Tongue (tissue), 2 donors: ENCODE data around the gene COPG2. TPM values are rescaled to one million over a fixed set of nuclear protein-coding genes. Genes with fewer than 3 reads are reported as not detected.
"Not testable (repeated sequence)": the region's sequence is repeated elsewhere in the genome, so short reads cannot be mapped to it uniquely, and the experiment has no call there.

ENCODE experiments used
- DNase-seq: peaks from one replicate; pipeline ENCODE4 v3.0.0-alpha.2; 2015
- total RNA-seq: library from RNA; depleted of rRNA; stranded (reverse); fragments of >200 nt; gene quantifications from one replicate; pipeline ENCODE4 v1.2.3, GENCODE V29; 2014

The COPG2 gene
- total RNA-seq, 1 donor from 2014 or later: 38.5 TPM

DNA sequence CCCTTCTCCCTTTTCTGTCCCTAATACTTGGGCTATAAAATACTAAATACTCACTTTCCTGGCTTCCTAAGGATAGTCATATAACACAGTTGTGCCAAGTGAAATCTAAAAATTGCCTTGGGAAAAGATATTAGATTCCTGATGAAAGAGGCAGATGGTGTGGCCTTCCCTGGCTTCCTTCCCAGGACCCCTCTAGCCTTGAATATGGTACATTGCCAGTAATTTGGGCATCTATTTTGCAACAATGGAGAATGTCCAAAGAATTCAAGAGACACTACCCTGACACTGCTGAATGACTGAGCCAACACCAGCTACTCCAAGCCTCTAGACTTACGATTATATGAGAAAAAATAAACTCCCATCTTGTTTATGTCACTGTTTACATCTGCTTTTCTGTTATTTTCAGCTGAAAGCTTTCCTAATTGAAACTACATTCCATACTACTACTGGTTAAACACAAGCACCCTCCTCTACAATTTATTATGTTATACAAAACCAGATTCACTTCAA, 17.9 kb downstream of the COPG2 start:
- DNase-seq: peak; percentile 72

- DNase-seq: peak; percentile 15
These were observed 19.4 kb downstream of the COPG2 start for GRCh38 chr7:130649004-130649790.

GRCh38 chr7:130648580-130648979, 20.0 kb downstream of the COPG2 start:
- DNase-seq: no peak

- DNase-seq: no peak
These were observed 26.2 kb downstream of the COPG2 start for GRCh38 chr7:130642383-130642782.

- no peak for DNase-seq
These were observed 27.1 kb downstream of the COPG2 start for GRCh38 chr7:130641497-130641896.

DNA sequence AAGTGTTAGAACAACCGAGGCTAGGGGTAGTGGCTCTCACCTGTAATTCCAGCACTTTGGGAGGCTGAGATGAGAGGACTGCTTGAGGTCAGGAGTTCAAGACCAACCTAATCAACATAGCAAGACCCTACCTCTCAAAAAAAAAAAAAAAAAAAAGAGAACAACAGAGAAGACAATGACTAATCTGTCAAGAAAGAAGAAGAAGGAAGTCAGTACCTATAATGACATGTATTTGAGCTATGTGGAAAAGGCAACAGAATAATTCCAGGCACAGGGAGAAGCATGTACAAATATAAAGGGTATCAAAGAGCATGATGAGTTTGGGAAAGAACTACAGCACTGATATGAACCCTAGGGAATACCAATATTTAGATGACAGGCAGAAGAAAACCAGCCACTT, 27.5 kb downstream of the COPG2 start:
- no peak for DNase-seq

DNA sequence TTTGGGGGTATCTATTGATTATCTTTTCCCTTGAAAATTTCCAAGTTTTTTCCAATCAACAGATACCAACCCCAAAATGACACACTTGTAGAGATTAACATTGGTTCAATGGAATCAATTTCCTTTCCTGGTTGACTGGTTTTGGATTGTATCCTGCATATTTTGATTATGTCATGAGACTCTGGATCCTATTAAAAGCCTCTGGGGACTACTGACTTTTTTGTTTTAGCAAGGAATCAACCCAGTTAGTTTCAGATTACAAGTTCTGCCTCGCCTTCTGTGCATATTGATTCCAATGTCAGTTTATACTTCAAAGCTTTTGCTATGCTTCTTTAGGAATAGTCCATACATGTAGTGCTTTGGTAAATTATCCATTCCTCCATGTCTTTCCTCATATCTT, 29.2 kb downstream of the COPG2 start:
- DNase-seq: no peak

DNA sequence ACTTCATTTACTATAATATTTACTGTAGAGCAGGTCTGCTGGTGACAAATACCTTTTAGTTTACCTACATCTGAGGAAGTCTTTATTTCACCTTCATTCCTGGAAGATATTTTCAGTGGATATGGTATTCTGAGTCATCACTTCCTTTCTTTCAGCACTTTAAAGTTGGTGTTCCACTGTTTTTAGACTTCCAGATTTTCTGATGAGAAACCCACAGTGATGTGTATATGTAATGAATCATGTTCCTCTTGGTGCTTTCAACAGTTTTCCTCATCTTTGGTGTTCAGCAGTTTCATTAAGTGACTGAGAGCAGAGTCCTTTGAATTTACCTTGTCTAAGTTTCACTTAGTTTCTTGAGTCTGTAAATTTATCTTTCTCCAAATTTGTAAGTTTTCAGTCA, 36.4 kb downstream of the COPG2 start:
- no peak for DNase-seq

DNA sequence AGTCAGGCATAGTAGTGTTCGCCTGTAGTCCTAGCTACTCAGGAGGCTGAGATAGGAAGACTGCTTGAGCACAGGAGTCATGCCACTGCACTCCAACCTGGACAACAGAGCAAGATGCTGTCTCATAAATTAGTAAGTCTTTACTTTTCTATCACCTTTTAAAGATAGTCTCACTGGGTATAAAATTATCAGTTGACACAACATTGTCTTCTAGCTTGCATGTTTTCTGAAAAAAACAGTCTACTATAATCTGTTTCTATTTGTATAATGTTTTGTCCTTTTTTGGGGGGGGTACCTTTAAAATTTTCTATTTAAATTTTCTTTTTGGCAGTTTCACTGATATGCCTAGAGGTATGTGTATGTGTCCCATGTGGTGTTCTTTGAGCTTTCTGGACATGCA, 39.6 kb downstream of the COPG2 start:
- no peak for DNase-seq

DNA sequence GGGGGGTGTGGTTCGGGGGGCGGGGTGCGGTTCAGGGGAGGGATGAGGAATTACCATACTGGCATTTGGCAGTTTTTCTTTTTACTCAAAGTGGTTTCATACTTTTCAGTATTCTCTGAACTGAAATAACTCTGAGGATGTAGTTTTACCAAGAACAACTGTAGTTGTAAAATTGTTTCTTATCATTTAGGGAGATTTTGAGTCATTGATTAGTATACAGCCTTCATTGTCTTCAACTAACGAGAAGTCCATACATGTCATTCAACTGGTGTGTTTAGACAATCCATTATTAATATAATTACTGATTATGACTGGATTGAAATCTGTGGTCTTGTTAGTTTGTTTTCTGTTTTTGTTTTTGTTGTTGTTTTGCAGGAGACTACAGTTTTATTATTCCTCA, 40.8 kb downstream of the COPG2 start:
- DNase-seq: no peak

GRCh38 chr7:130622866-130623265, 45.7 kb downstream of the COPG2 start:
- DNase-seq: no peak

GRCh38 chr7:130615583-130615982, 53.0 kb downstream of the COPG2 start:
- DNase-seq: no peak

GRCh38 chr7:130614449-130614848, 54.1 kb downstream of the COPG2 start:
- DNase-seq: no peak

GRCh38 chr7:130611218-130611617, 57.3 kb downstream of the COPG2 start:
- no peak for DNase-seq

- DNase-seq: not testable (repeated sequence)
These were observed 61.5 kb downstream of the COPG2 start for GRCh38 chr7:130607066-130607465.

DNA sequence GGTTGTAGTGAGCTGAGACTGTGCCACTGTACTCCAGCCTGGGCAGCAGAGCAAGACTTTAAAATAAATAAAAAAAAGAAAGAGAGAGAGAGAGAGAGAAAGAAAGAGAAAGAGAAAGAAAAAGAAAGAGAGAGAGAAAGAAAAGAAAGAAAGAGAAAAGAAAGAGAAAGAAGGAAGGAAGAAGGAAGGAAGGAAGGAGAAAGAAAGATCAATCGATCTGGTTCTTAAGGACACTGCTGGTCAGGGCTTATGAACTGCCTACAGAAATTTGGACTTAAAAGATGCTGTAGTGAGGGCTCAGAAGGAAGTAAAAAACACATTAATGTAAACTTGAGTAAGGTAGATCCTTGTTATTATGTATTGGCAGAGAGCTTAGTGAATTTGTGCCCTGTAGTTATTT, 62.4 kb downstream of the COPG2 start:
- no peak for DNase-seq

GRCh38 chr7:130598056-130598455, 70.5 kb downstream of the COPG2 start:
- no peak for DNase-seq

DNA sequence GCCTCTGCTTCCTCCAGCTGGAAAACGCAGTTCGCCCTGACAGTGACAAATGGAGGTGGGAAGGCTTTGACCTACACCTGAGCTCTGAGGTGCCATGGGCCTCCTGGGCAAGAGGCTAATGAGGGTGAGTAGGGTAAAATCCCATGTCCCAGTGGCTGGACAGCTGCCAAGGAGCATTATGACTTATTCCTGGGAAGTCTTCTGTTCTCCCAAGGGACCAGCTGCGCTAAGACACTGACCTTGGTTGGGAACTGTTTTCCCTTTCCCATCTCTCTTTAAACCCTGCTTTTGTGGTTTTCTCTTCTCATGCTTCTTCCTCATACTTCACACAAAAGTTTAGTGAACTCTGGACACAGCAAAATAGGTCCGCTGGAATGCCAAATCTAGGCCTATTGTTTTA, 72.6 kb downstream of the COPG2 start:
- DNase-seq: no peak

- DNase-seq: no peak
These were observed 75.5 kb downstream of the COPG2 start for GRCh38 chr7:130593033-130593432.

DNA sequence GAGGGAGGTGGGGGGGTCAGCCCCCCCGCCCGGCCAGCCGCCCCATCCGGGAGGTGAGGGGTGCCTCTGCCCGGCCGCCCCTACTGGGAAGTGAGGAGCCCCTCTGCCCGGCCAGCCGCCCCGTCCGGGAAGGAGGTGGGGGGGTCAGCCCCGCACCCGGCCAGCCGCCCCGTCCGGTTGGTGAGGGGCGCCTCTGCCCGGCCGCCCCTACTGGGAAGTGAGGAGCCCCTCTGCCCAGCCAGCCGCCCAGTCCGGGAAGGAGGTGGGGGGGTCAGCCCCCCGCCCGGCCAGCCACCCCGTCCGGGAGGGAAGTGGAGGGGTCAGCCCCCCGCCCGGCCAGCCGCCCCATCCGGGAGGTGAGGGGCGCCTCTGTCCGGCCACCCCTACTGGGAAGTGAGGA, 77.1 kb downstream of the COPG2 start:
- DNase-seq: not testable (repeated sequence)

- not testable (repeated sequence) for DNase-seq
These were observed 82.6 kb downstream of the COPG2 start for GRCh38 chr7:130585932-130586331.

- DNase-seq: not testable (repeated sequence)
These were observed 93.4 kb downstream of the COPG2 start for GRCh38 chr7:130575110-130575509.

- DNase-seq: not testable (repeated sequence)
These were observed 98.4 kb downstream of the COPG2 start for GRCh38 chr7:130570144-130570543.

- DNase-seq: no peak
These were observed 101.7 kb downstream of the COPG2 start for GRCh38 chr7:130566898-130567280.
